Suprapubic skin (tissue), 4 donors: Measurements from ENCODE around the gene HYKK.

ENCODE experiments used
- EP300 ChIP-seq: sonication (generic); formaldehyde crosslinking; IDR thresholded peaks from one replicate; pipeline ENCODE4 v1.6.1; 2017; ENCODE audit warnings: antibody characterized with exemption
- POLR2A ChIP-seq, 2 donors: fragments of 450-650 bp; IDR thresholded peaks; one replicate each; pipeline ENCODE4 v1.6.1; 2017; ENCODE audit warnings: antibody characterized with exemption in 2 of 2, mild to moderate bottlenecking in 2 of 2, moderate library complexity in 2 of 2
- POLR2AphosphoS5 ChIP-seq, 3 donors: sonication (generic); formaldehyde crosslinking; IDR thresholded peaks; one replicate each; pipeline ENCODE4 v1.6.1; 2017; ENCODE audit warnings: antibody characterized with exemption in 3 of 3
- TF ChIP-seq, protein P1 (sequence below), 2 donors: fragments of 200-600 bp in 1 of 2; fragments of 450-650 bp in 1 of 2; sonication (generic) in 1 of 2; IDR thresholded peaks; one replicate each; pipeline ENCODE4 v1.5.1; 2016 to 2019; ENCODE audit warnings: antibody characterized with exemption in 2 of 2, mild to moderate bottlenecking in 1 of 2, moderate library complexity in 1 of 2

DNA sequence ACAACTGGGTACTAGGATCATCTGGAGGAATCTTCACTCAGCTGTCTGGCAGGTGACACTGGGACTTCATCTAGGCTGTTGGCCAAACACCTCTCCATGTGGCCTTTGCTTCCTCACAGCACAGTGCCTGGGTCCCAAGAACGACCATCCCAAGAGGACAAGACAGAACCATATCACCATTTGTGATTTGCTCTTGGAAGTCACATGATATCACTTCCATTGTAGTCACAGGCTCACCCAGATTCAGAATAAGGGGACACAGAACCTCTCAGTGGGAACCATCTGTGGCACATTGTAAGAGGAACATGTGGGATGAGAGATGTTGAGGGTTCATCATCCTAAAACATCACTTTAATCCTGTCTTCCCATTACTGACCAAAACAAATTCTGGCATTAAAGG is 31.0 kb downstream of the HYKK start:
- TF ChIP-seq POLR2A (IDR thresholded peaks at IDR 0.05): no peak
- TF ChIP-seq, protein P1, sequence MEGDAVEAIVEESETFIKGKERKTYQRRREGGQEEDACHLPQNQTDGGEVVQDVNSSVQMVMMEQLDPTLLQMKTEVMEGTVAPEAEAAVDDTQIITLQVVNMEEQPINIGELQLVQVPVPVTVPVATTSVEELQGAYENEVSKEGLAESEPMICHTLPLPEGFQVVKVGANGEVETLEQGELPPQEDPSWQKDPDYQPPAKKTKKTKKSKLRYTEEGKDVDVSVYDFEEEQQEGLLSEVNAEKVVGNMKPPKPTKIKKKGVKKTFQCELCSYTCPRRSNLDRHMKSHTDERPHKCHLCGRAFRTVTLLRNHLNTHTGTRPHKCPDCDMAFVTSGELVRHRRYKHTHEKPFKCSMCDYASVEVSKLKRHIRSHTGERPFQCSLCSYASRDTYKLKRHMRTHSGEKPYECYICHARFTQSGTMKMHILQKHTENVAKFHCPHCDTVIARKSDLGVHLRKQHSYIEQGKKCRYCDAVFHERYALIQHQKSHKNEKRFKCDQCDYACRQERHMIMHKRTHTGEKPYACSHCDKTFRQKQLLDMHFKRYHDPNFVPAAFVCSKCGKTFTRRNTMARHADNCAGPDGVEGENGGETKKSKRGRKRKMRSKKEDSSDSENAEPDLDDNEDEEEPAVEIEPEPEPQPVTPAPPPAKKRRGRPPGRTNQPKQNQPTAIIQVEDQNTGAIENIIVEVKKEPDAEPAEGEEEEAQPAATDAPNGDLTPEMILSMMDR (IDR thresholded peaks at IDR 0.05): no peak
- TF ChIP-seq POLR2AphosphoS5 (IDR thresholded peaks at IDR 0.05): no peak
- TF ChIP-seq EP300: no peak
